ENCODE data around the gene SOWAHB.

DNA sequence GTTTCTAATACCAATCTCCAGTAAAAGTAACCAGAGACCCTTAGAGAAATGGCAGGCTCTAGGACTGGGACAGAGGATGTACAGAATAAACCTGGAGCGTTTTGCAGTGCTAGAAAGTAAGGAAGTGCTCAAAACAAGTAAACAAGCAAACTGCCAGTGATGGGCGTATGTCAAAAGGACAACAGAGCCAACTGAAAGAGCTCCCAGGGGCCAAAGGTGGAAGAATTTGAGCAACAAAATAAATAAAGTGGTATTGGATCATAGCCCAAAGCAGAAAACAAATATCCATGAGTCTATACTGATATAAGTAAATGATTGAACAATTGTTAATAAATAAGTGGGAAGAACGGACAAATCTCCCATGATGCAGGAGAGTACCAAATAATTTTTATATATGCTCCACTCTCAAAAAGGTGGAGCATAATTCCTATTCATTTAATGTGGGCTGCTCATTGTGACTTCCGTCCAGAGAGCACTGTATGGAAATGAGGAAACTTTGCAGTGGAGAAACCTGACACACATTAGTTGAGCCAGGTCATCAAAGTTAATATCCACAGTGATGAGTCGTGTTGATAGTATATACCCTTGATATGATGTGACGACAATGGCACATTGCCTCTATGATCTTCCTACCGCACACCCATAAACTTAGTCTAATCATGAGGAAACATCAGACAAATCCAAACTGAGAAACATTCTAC, 33.8 kb upstream of the SOWAHB start:
- TF ChIP-seq, protein P1, sequence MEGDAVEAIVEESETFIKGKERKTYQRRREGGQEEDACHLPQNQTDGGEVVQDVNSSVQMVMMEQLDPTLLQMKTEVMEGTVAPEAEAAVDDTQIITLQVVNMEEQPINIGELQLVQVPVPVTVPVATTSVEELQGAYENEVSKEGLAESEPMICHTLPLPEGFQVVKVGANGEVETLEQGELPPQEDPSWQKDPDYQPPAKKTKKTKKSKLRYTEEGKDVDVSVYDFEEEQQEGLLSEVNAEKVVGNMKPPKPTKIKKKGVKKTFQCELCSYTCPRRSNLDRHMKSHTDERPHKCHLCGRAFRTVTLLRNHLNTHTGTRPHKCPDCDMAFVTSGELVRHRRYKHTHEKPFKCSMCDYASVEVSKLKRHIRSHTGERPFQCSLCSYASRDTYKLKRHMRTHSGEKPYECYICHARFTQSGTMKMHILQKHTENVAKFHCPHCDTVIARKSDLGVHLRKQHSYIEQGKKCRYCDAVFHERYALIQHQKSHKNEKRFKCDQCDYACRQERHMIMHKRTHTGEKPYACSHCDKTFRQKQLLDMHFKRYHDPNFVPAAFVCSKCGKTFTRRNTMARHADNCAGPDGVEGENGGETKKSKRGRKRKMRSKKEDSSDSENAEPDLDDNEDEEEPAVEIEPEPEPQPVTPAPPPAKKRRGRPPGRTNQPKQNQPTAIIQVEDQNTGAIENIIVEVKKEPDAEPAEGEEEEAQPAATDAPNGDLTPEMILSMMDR (IDR thresholded peaks at IDR 0.05), result no peak
- no peak for TF ChIP-seq ZFX (IDR thresholded peaks at IDR 0.05; ENCODE audit: borderline replicate concordance)
